SU-DHL-6 (cell line): Measurements from ENCODE around the gene MIER2.

Experiments
- CTCF ChIP-seq: fragments of 200-600 bp; sonication (generic); IDR thresholded peaks from one replicate; pipeline ENCODE4 v1.5.1; 2017; ENCODE audit warnings: antibody characterized with exemption, mild to moderate bottlenecking, low read length, moderate library complexity; ENCODE audit not compliant: insufficient read depth, poor library complexity, severe bottlenecking
- EZH2phosphoT487 ChIP-seq: fragments of 200-600 bp; sonication (generic), shearing (Covaris generic); conservative IDR thresholded peaks from 2 replicates; pipeline ENCODE4 v1.6.1; 2018; ENCODE audit warnings: mild to moderate bottlenecking, antibody characterized with exemption, low read length, moderate library complexity, mixed read lengths

GRCh38 chr19:295687-296370, 48.8 kb downstream of the MIER2 start:
- TF ChIP-seq EZH2phosphoT487 (no peak), CTCF (no peak)
